Stimulated activated CD8-positive, alpha-beta memory T cell treated with anti-CD3 and anti-CD28 coated beads, Interleukin-7, amount 100 ng/mL, for 48 hours (primary cell): Measurements from ENCODE around the gene SERGEF.

Source experiments
- DNase-seq, 2 donors: peaks; one replicate each; pipeline ENCODE4 v3.0.0-alpha.2; 2020; ENCODE audit warnings: low read depth in 1 of 2; ENCODE audit errors: extremely low read depth in 1 of 2

The SERGEF gene

DNA sequence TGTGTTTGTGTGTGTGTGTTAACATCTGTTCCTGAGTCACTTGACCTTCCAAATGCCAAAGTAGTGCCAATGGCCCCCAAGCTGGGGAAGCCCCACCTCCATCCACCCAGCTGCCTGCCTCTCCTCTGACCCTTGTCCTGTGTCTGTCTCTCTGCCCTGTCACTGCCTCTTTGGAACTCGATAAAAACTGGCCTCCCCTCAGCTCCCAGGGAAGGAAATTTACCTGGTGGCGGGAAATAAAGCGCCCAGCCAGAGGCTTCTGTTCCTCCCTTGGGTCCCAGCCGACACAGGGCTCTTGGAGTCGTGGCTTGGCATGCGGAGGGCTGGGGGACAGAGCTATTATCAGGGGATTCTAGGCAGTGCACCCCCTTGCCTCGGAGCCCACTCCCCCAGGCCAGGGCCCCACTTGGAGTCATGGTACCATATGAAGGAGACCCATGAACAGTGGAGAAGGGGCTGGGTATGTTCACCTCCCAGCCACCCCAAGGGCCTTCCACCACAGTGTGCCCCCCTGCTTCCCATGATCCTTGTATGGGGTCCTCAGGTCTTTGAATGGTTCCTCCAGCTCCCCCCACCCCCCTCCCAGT, 272.1 kb downstream of the SERGEF start:
- no peak for DNase-seq

- no peak for DNase-seq
Observed at GRCh38 chr11:17739945-17740338, 272.9 kb downstream of the SERGEF start.

DNA sequence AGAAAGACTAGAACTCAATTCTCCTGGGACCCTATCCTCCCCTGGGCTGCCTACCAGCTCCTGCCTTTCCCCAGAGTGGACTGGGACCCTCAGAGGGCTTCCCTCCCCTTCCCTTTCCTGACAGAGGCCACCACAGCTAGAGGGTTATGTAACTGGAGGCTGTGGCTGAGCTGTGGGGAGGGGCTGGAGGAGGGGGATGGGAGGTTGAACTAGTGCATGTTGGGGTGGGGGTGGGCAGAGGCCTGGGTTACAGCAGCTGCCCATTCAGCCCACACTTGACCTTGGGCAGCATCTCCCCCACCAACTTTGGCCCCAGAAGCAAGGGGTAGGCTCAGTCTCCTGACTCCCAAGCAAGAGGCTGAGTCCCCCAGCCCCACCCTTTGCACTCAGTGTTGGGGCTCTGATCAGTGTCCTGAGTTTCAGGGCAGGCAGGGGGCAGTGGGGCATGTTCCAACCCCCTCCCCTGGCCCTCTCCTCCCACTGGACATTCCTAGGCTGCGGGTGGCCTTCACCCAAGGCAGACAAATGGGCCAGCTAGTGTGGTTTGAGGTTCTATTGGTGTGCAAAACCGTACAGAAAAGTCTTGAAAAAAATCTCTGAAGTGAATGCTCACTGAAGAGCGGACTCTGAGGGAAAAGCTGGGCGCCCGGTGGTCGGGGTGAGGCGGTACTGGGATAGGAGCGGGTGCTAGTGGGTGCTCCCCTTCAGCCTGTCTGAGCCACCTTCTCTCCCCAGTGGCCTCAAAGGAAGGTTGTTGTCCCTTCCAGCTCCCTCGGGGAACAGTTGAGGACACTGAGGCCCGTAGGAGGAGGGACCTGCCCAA, 274.5 kb downstream of the SERGEF start:
- DNase-seq, result no peak
